HG03060 (cell line): ENCODE results near the gene BCL11B.

Source experiments
- ATAC-seq: cut with Tn5 transposase; IDR thresholded peaks from one replicate; pipeline ENCODE4 v1.9.1; 2021; ENCODE audit warnings: low read depth, moderate number of reproducible peaks; ENCODE audit not compliant: unreplicated experiment

The BCL11B gene

GRCh38 chr14:99287269-99287942 lies 15.4 kb upstream of the BCL11B start:
- no peak for ATAC-seq

- peak; percentile 29 for ATAC-seq
Measured at GRCh38 chr14:99286761-99287160, 14.8 kb upstream of the BCL11B start.

- no peak for ATAC-seq
Measured at GRCh38 chr14:99284254-99285004, 12.4 kb upstream of the BCL11B start.

GRCh38 chr14:99282261-99283050 lies 10.5 kb upstream of the BCL11B start:
- no peak for ATAC-seq

GRCh38 chr14:99281396-99281795 lies 9.4 kb upstream of the BCL11B start:
- no peak for ATAC-seq

- no peak for ATAC-seq
Measured at GRCh38 chr14:99280852-99281251, 8.9 kb upstream of the BCL11B start.

- no peak for ATAC-seq
Measured at GRCh38 chr14:99280066-99280731, 8.2 kb upstream of the BCL11B start.

GRCh38 chr14:99278836-99279235 lies 6.8 kb upstream of the BCL11B start:
- ATAC-seq = no peak

- no peak for ATAC-seq
Measured at GRCh38 chr14:99277530-99277929, 5.5 kb upstream of the BCL11B start.

- no peak for ATAC-seq
Measured at GRCh38 chr14:99276482-99276881, 4.5 kb upstream of the BCL11B start.

GRCh38 chr14:99275222-99275584 lies 3.2 kb upstream of the BCL11B start:
- ATAC-seq = no peak

- no peak for ATAC-seq
Measured at GRCh38 chr14:99274346-99275221, 2.6 kb upstream of the BCL11B start.

- no peak for ATAC-seq
Measured at GRCh38 chr14:99273766-99274345, 1.9 kb upstream of the BCL11B start.

GRCh38 chr14:99272899-99273765 lies 1.1 kb upstream of the BCL11B start:
- ATAC-seq = no peak

GRCh38 chr14:99272632-99272898 lies 568 bp upstream of the BCL11B start:
- no peak for ATAC-seq

- no peak for ATAC-seq
Measured at GRCh38 chr14:99271221-99271941, 616 bp downstream of the BCL11B start.

- ATAC-seq = no peak
Measured at GRCh38 chr14:99270458-99271220, 1.4 kb downstream of the BCL11B start.
